Measurements from ENCODE around the gene SPPL2A.

DNA sequence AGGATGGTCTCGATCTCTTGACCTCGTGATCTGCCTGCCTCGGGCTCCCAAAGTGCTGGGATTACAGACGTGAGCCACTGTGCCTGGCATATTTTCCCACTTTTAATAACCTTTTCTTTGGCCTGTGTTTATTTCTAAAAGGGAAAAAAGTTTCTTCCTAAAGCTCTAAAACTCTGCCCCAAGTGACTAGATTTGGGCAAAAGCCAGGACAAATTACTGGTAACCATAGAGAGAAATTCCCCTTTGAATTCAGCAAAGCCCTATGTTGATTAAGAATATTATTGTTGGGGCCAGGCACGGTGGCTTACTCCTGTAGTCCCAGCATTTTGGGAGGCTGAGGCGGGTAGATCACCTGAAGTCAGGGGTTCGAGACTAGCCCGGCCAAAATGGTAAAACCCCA is 67.4 kb downstream of the SPPL2A start:
- TF ChIP-seq TAF1 (IDR thresholded peaks at IDR 0.05; ENCODE audit: borderline replicate concordance, insufficient read depth, low read length) (no peak), SIN3A (IDR thresholded peaks at IDR 0.05; ENCODE audit: borderline replicate concordance, insufficient read depth, low read length) (no peak), POLR2AphosphoS5 (IDR thresholded peaks at IDR 0.05; ENCODE audit: low read depth, low read length) (no peak)

Data from PFSK-1 (cell line).